Measurements from ENCODE around the gene TMEM169. TPM values are rescaled to one million over a fixed set of nuclear protein-coding genes. Genes with fewer than 3 reads are reported as not detected.
A peak's percentile ranks its signal among the peaks of the same experiment; 100 is the strongest.

The TMEM169 gene
- polyA plus RNA-seq, 1 donor = 14.0 TPM

DNA sequence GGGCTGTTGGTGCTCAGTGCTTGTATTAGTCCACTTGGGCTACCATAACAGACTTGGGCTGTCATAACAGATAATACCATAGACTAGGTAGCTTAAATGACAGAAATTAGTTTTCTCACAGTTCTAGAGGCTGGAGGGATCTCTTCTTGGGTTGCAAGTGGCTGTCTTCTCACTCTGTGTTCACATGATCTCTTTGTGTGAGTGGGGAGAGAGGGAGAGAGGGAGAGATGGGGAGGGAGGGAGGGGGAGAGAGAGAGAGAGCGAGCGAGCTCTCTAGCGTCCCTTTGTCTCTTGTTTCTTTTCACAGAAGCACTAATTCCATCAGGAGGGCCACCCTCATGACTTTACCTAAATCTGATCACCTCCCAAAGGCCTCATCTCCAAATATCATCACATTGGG lies 23.0 kb downstream of the TMEM169 start:
- DNase-seq = no peak

DNA sequence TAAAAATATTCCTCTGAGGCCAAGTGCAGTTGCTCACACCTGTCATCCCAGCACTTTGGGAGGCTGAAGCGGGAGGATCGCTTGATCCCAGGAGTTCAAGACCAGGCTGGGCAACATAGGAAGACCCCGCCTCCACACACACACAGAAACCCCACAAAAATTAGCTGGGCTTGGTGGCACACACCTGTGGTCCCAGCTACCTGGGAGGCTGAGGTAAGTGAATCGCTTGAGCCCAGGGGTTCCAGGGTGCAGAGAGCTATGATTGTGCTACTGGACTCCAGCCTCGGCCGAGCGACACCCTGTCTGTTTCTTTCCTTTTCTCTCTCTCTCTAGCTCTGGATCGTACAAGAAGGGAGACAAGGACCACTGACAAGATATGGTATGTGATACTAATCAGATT lies 25.6 kb downstream of the TMEM169 start:
- no peak for DNase-seq

- DNase-seq = no peak
Observed at GRCh38 chr2:216107760-216108159, 26.0 kb downstream of the TMEM169 start.

DNA sequence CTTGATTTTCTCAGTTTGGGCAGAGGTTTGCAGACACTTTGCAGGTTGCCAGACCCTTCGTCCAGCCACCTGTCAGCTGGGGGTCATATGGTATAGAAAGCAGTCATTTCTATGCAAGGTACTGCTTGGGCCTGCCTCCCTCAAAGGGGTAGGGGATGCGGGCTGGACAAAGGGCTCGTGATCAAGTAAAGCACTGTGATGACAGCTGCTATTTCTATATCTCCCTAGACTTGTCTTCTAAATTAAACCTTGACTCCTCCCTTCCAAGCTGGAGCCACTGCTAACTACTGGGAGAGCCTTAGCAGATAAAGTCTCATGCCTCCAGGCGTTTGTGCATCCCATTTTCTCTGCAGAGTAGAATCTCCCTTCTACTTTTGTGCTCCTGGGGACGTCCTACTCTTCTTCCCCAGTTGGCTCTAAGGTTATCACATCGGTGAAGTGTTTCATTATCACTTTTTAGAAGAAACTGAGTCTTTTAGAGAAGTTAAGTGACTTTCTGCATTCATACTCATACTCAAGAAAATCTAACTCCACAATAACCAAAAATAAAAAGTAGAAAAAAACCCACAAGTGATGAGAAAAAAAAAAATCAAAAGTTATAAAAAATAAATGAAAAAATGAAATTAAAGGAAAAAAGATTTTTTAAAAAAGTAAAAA lies 26.7 kb downstream of the TMEM169 start:
- no peak for DNase-seq

DNA sequence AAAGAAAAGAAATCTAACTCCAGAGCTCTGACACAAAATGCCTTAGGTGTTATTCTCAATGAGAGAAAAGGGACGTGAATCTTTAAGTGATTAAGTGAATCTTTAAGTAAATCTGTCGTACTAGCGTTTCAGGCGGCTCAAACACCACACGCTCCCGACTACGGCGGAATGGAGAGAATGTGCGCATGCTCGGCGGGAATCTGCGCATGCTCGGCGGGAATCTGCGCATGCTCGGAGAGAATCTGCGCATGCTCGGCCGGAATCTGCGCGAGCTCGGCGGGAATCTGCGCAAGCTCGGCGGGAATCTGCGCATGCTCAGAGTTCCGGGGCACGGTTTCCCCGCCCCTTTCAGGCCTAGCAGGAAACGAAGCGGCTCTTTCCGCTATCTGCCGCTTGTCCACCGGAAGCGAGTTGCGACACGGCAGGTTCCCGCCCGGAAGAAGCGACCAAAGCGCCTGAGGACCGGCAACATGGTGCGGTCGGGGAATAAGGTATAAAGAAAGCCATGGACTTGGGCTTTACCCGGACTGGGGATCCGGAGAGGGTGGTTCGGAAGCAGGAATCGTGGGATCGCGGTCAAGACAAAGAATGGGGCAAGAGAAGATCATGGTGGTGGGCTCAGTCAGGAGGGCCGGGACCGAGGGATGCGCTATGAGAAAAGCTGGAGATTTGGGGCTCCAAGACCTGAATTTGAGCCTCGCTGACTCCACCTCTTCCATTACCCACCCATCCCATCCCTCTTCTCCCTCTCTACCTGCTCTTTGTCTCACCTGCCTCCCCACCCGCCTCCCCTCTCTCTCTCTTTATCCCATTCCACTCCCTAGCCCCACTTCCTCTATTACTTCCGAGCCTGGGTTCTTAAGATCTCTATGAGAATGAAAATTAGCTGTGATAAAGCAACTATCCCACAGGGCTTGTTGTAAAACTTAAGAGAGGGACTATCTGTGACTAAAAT lies 27.5 kb downstream of the TMEM169 start, which contains the start of gene XRCC5:
TSS of gene XRCC5 (plus strand) at position 382 of the 955 bp plus-strand sequence. CDS start at position 471, 89 bp downstream.
- peak; percentile 95 for DNase-seq

- no peak for DNase-seq
Observed at GRCh38 chr2:216109962-216110614, 28.4 kb downstream of the TMEM169 start.

GRCh38 chr2:216110620-216111019 lies 28.9 kb downstream of the TMEM169 start:
- no peak for DNase-seq

- no peak for DNase-seq
Observed at GRCh38 chr2:216111122-216111521, 29.4 kb downstream of the TMEM169 start.

DNA sequence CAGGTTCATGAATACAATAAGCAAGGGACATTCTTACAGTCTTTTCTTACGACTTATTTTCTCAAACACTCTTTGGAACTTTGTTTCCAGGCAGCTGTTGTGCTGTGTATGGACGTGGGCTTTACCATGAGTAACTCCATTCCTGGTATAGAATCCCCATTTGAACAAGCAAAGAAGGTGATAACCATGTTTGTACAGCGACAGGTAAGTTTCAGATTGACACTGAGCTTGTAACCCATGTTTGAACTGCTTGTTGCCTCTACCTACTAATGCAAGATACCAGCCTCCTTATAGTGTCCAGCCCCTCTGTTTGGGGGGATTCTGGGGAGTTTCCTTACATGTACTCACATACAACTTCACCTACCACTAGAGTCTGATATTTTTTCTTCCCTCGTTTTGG lies 31.2 kb downstream of the TMEM169 start:
- DNase-seq = no peak

GRCh38 chr2:216113572-216113971 lies 31.9 kb downstream of the TMEM169 start:
- no peak for DNase-seq

DNA sequence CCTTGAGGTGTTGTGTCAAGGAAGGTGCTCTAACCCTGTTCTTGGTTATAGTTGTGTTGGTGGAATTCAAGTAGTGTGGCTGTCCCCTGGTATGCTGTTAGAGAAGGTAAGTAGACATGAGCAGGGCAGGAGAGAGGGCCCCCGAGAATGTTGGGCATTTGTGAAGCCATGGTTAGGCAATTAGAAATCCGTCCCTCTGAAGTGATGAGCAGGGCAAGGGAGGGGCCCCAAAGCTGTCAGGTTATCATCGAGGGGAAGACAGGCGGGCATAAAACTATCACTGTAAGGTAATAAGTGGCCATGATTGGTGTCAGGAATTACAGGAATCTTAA lies 32.6 kb downstream of the TMEM169 start:
- no peak for DNase-seq

- peak; percentile 100 for DNase-seq
Observed at GRCh38 chr2:216114714-216115531, 33.2 kb downstream of the TMEM169 start.

DNA sequence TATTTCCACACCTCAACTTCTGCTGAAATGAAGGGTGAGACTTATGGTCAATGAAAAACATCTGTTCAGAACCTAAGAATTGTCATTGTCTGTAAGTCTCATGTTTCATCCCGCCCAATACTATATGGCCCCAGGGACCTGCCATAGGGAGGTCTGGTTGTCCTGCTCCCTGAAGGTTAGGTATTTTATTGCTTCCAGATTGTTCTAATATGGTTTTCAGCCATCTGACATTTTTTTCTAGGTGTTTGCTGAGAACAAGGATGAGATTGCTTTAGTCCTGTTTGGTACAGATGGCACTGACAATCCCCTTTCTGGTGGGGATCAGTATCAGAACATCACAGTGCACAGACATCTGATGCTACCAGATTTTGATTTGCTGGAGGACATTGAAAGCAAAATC lies 34.7 kb downstream of the TMEM169 start:
- DNase-seq = no peak

DNA sequence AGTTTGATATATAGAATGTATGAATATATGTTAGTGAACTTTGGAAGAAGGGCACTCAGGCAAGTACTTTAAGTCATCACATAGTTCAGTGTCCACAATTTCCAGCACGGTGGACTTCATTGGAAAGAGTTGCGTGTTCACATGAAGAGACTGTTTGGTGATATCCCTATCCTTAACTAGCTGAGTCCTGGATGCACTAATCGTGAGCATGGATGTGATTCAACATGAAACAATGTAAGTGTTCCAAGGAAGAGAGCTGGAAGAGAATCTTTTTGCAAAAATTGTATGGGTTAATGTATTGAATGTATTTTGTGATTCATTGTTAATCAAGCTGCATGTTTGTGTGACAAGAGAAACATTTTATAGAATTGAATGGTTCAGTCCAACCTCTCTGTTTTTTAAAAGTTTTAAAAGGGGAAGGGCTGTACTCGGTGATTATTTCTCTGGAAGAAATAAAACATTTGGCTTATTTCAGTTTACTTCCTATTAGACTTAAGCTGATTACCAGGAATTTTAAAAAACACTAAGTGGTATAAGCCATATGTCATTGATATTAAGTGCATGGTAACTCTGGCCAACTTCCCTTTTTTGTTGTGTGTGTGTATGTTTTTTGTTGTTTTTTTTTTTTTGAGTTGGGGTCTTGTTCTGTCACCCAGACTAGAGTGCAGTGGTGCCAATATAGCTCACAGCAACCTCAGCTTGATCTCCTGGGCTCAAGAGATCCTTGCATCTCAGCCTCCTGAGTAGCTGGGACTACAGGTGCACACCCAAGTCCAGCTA lies 36.0 kb downstream of the TMEM169 start:
- no peak for DNase-seq

GRCh38 chr2:216118474-216118873 lies 36.8 kb downstream of the TMEM169 start:
- no peak for DNase-seq

DNA sequence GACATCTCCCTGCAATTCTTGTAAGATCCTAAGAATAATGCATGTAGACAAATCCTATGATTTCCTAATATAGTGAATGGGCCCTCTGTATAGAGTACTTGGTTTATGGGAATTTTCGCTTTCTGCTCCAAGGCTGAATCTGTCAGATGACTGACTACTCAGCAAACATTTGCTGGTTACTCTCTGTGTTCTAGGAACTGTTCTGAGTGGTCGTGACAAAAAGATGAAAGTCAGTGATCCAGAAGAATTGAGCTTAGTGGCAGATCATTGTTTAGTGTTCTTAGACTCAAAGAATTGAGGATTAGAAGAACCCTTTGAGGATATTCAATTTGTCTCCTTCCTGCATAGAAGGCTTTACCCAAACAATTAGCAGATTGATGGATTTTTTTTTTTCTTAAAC lies 37.4 kb downstream of the TMEM169 start:
- DNase-seq = no peak

- no peak for DNase-seq
Observed at GRCh38 chr2:216119986-216120385, 38.3 kb downstream of the TMEM169 start.

GRCh38 chr2:216121255-216121654 lies 39.5 kb downstream of the TMEM169 start:
- DNase-seq = no peak

GRCh38 chr2:216126943-216127342 lies 45.2 kb downstream of the TMEM169 start:
- DNase-seq = no peak

- DNase-seq = no peak
Observed at GRCh38 chr2:216130346-216130971, 48.7 kb downstream of the TMEM169 start.

Measured in left kidney (tissue), 2 donors.